ENCODE data around the gene TAF11. TPM values are rescaled to one million over a fixed set of nuclear protein-coding genes. Genes with fewer than 3 reads are reported as not detected.

TAF11 gene
- polyA plus RNA-seq, 2 of the 4 experiments (the other 2 are of a cell fraction): 17.3 to 28.9 TPM

DNA sequence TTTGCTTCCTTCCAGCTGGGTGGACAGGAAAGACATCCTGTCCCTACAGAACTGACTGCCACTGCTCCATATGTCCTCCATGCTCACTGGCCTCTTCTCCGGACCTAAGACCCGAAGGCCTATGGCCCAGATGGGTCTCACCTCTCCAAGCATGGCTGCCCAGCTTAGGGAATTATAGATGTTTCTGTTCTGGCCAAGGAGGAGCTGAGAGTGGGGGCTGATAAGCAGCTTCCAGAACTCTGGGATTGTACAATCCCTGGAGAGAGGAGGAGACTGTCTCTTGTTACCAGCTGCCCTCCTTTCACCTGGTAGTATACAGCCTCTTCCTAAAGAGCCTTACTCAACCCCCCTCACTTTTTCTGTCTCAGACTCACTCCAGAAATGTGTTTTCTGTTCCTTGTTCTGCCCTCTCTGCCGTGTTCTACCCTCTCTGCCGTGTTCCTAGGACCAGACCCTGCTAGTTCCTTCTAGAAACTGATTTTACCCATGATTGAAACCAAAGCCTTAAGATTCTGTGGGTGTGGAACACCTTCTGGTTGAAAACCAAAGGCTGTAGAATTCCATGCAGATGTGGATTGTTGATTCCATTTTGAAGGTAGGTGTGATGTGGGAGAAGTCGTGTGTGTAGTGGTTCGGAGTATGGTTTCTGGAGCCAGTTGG lies 29.9 kb upstream of the TAF11 start:
- ChIA-PET POLR2A (no interaction called here), CTCF (interaction anchor here (1.6 kb wide), 1 partner anchor 288 kb away, joined by 4 read pairs; no protein-coding TSS in a partner anchor)
- peaks cover 6% of the 10 kb centered on the region; the same call in 1 of the 3 replicates for H3K4me1 ChIP-seq
- TF ChIP-seq BHLHE40 (IDR thresholded peaks at IDR 0.05; ENCODE audit: low read depth, low read length) (no peak), CHD2 (IDR thresholded peaks at IDR 0.05; ENCODE audit: low read length, partially characterized antibody) (no peak), TFCP2L1 (CRISPR knock-in tag; IDR thresholded peaks at IDR 0.05) (no peak), JUN (IDR thresholded peaks at IDR 0.05) (no peak), CEBPB (IDR thresholded peaks at IDR 0.05) (no peak), HOXB13 (CRISPR knock-in tag; IDR thresholded peaks at IDR 0.05; ENCODE audit: low read depth) (no peak), SMC3 (IDR thresholded peaks at IDR 0.05) (no peak)
- TF ChIP-seq, protein P1, sequence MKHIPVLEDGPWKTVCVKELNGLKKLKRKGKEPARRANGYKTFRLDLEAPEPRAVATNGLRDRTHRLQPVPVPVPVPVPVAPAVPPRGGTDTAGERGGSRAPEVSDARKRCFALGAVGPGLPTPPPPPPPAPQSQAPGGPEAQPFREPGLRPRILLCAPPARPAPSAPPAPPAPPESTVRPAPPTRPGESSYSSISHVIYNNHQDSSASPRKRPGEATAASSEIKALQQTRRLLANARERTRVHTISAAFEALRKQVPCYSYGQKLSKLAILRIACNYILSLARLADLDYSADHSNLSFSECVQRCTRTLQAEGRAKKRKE (CRISPR knock-in tag; IDR thresholded peaks at IDR 0.05; ENCODE audit: low read depth): no peak
- TF ChIP-seq, protein P2, sequence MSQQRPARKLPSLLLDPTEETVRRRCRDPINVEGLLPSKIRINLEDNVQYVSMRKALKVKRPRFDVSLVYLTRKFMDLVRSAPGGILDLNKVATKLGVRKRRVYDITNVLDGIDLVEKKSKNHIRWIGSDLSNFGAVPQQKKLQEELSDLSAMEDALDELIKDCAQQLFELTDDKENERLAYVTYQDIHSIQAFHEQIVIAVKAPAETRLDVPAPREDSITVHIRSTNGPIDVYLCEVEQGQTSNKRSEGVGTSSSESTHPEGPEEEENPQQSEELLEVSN (IDR thresholded peaks at IDR 0.05; ENCODE audit: borderline replicate concordance, low read depth): no peak
- H3K27ac ChIP-seq: no peak overlapping the region
- FAIRE-seq (no peak), DNase-seq (ENCODE audit: low read depth in 1 of 2, low spot score in 1 of 2) (no peak), ATAC-seq (no peak)
- no peak overlapping the region for H3K4me3 ChIP-seq
- no peak overlapping the region for H3K4me2 ChIP-seq
- H3K9me3 ChIP-seq: no peaks in the 10 kb centered on the region
- 85% methylated on average over 6 of the region's 6 CpGs for WGBS (ENCODE audit: missing lambda C conversion rate)

DNA sequence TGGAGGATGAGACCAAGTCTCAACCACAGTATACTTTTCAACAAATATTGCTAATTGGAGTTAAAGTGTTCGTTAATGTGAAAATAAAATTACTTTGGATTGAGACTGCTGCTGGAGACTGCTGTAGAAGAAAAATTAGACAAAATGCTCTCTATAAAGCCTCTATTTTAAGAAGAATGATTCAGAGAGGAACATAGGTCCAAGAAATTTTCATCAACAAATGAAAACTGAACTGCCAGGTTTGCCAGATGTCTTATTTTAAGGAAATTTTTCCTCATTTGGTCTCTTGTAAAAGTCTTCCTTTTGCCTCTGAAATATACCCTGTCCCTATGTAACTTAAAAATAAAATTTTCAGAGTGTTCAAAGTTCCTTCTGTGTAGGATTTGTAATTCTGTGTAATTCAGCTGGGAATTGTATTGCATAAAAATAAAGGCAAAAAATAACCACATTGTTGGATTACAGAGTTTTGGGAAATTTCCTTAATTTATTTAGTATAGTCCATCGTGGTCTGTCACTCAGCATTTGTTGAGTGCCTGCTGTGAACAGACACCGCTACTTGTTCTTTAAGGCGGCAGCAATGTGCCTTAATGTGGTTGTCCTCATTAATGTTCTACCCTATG lies 28.6 kb upstream of the TAF11 start:
- Histone ChIP-seq H3K4me1 (no peaks in the 10 kb centered on the region), H3K4me3 (no peak overlapping the region), H3K27ac (no peak overlapping the region), H3K4me2 (no peak overlapping the region), H3K9me3 (no peaks in the 10 kb centered on the region)
- ATAC-seq (no peak), FAIRE-seq (no peak), DNase-seq (ENCODE audit: low read depth in 1 of 2, low spot score in 1 of 2) (no peak)
- WGBS (ENCODE audit: missing lambda C conversion rate): 92% methylated on average over 4 of the region's 4 CpGs
- ChIA-PET POLR2A (no interaction called here), CTCF (no interaction called here)
- no peak for TF ChIP-seq RAD21 (conservative IDR thresholded peaks at IDR 0.05 in 1 of 2, IDR thresholded peaks at IDR 0.05 in 1 of 2)
- TF ChIP-seq HOXB5 (CRISPR knock-in tag; IDR thresholded peaks at IDR 0.05): no peak
- no peak for TF ChIP-seq SREBF2 (IDR thresholded peaks at IDR 0.05)
- no peak for TF ChIP-seq CBX2 (IDR thresholded peaks at IDR 0.05; ENCODE audit: borderline replicate concordance, low read depth)
- no peak for TF ChIP-seq RNF2 (IDR thresholded peaks at IDR 0.05; ENCODE audit: borderline replicate concordance, low read depth)
- TF ChIP-seq EHF (CRISPR knock-in tag; IDR thresholded peaks at IDR 0.05): no peak
- TF ChIP-seq RCOR1 (IDR thresholded peaks at IDR 0.05; ENCODE audit: low read depth, low read length): no peak
- no peak for TF ChIP-seq CBX8 (IDR thresholded peaks at IDR 0.05)
- TF ChIP-seq ZC3H11A (IDR thresholded peaks at IDR 0.05): no peak
- no peak for TF ChIP-seq ZNF302 (CRISPR knock-in tag; IDR thresholded peaks at IDR 0.05)

DNA sequence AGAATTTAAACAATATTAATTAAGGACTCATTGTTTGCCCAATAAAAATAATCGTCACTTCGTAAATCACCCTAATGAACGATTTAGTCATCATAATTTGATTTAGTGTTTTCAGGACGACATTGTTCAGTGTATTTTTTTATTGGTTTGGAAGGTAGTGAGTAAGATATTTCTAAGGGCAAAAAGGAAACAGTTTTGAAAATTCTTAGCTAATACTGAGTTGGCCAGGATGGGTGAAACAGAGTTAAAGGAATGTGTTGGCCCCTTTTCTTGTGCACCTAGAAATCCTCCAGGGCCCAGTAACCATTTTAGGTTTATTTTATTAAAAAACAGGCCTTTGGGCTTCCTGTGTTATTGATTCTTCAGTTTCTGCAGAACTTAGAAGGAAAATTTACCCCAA lies 26.5 kb upstream of the TAF11 start:
- no peak overlapping the region for H3K4me2 ChIP-seq
- no peaks in the 10 kb centered on the region for H3K4me1 ChIP-seq
- ChIA-PET POLR2A (no interaction called here), CTCF (no interaction called here)
- no peak for DNase-seq (ENCODE audit: low read depth in 1 of 2, low spot score in 1 of 2)
- no peak overlapping the region for H3K27ac ChIP-seq
- no peak for ATAC-seq
- no peak for TF ChIP-seq NR3C1 (IDR thresholded peaks at IDR 0.05)
- no peak for TF ChIP-seq NFE2L2 (conservative IDR thresholded peaks at IDR 0.05; ENCODE audit: low read length)
- no peak for TF ChIP-seq HOXB5 (CRISPR knock-in tag; IDR thresholded peaks at IDR 0.05)
- TF ChIP-seq HOXB13 (CRISPR knock-in tag; IDR thresholded peaks at IDR 0.05; ENCODE audit: low read depth): no peak
- no peak for TF ChIP-seq EHMT2 (IDR thresholded peaks at IDR 0.05; ENCODE audit: low read depth)
- no peak for TF ChIP-seq NPAS2 (CRISPR knock-in tag; IDR thresholded peaks at IDR 0.05; ENCODE audit: borderline replicate concordance)
- TF ChIP-seq, protein P3, sequence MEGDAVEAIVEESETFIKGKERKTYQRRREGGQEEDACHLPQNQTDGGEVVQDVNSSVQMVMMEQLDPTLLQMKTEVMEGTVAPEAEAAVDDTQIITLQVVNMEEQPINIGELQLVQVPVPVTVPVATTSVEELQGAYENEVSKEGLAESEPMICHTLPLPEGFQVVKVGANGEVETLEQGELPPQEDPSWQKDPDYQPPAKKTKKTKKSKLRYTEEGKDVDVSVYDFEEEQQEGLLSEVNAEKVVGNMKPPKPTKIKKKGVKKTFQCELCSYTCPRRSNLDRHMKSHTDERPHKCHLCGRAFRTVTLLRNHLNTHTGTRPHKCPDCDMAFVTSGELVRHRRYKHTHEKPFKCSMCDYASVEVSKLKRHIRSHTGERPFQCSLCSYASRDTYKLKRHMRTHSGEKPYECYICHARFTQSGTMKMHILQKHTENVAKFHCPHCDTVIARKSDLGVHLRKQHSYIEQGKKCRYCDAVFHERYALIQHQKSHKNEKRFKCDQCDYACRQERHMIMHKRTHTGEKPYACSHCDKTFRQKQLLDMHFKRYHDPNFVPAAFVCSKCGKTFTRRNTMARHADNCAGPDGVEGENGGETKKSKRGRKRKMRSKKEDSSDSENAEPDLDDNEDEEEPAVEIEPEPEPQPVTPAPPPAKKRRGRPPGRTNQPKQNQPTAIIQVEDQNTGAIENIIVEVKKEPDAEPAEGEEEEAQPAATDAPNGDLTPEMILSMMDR (IDR thresholded peaks at IDR 0.05): no peak
- TF ChIP-seq CHD4 (IDR thresholded peaks at IDR 0.05; ENCODE audit: borderline replicate concordance): no peak
- TF ChIP-seq, protein P4, sequence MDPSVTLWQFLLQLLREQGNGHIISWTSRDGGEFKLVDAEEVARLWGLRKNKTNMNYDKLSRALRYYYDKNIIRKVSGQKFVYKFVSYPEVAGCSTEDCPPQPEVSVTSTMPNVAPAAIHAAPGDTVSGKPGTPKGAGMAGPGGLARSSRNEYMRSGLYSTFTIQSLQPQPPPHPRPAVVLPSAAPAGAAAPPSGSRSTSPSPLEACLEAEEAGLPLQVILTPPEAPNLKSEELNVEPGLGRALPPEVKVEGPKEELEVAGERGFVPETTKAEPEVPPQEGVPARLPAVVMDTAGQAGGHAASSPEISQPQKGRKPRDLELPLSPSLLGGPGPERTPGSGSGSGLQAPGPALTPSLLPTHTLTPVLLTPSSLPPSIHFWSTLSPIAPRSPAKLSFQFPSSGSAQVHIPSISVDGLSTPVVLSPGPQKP (IDR thresholded peaks at IDR 0.05; ENCODE audit: low read depth, low read length): no peak
- no peak for TF ChIP-seq CBX2 (IDR thresholded peaks at IDR 0.05; ENCODE audit: borderline replicate concordance, low read depth)
- no peak for TF ChIP-seq FOXS1 (CRISPR knock-in tag; IDR thresholded peaks at IDR 0.05)
- no peak for TF ChIP-seq EHF (CRISPR knock-in tag; IDR thresholded peaks at IDR 0.05)
- TF ChIP-seq TP53 (CRISPR knock-in tag; IDR thresholded peaks at IDR 0.05): no peak
- TF ChIP-seq POLR2AphosphoS2 (conservative IDR thresholded peaks at IDR 0.05; ENCODE audit: low read length): no peak
- TF ChIP-seq ZNF302 (CRISPR knock-in tag; IDR thresholded peaks at IDR 0.05): no peak
- no peak for TF ChIP-seq RFX5 (IDR thresholded peaks at IDR 0.05)
- TF ChIP-seq CHD2 (IDR thresholded peaks at IDR 0.05; ENCODE audit: low read length, partially characterized antibody): no peak
- TF ChIP-seq ZFP36 (IDR thresholded peaks at IDR 0.05; ENCODE audit: borderline replicate concordance, partially characterized antibody): no peak
- WGBS (ENCODE audit: missing lambda C conversion rate): 83% methylated on average over 4 of the region's 4 CpGs
- FAIRE-seq: no peak
- H3K9me3 ChIP-seq: no peaks in the 10 kb centered on the region
- H3K4me3 ChIP-seq: no peak overlapping the region

All from A549 (cell line).